ENCODE results near the gene KNDC1. TPM values are rescaled to one million over a fixed set of nuclear protein-coding genes. Genes with fewer than 3 reads are reported as not detected.

The KNDC1 gene
- total and polyA plus RNA-seq, 3 donors from 2014 or later: 4.2 to 19.8 (median 13.3) TPM

DNA sequence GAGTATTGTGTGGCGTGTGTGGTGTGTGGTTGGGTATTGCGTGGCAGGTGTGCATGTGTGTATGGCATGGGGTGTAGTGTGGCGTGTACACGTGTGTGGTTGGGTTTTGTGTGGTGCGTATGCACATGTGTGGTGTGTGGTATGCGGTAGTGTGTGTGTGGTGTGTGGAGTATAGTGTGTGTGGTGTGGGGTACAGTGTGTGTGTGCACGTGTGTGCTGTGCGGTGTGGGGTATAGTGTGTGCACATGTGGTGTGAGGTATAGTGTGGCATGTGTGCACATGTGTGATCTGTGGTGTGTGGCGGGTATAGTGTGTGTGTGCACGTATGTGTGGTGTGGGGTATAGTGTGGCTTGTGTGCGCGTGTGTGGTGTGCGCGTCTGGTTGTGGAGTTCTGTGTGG lies 49.1 kb downstream of the KNDC1 start:
- DNase-seq: no peak
- Histone ChIP-seq H3K27me3 (no peaks in the 10 kb centered on the region), H3K4me3 (no peak overlapping the region), H3K27ac (no peak overlapping the region), H3K9me3 (no peaks in the 10 kb centered on the region), H3K36me3 (ENCODE audit: low read depth, missing control alignments) (no peaks in the 10 kb centered on the region), H3K4me1 (no peaks in the 10 kb centered on the region)
- 94 to 97% methylated on average over 14 of the region's 14 CpGs for WGBS, 2 donors
- intact Hi-C loops (cut with DNase I; ENCODE audit: low total_unique reads): no loop called here
- TF ChIP-seq POLR2A (IDR thresholded peaks at IDR 0.05): no peak
- TF ChIP-seq, protein P1, sequence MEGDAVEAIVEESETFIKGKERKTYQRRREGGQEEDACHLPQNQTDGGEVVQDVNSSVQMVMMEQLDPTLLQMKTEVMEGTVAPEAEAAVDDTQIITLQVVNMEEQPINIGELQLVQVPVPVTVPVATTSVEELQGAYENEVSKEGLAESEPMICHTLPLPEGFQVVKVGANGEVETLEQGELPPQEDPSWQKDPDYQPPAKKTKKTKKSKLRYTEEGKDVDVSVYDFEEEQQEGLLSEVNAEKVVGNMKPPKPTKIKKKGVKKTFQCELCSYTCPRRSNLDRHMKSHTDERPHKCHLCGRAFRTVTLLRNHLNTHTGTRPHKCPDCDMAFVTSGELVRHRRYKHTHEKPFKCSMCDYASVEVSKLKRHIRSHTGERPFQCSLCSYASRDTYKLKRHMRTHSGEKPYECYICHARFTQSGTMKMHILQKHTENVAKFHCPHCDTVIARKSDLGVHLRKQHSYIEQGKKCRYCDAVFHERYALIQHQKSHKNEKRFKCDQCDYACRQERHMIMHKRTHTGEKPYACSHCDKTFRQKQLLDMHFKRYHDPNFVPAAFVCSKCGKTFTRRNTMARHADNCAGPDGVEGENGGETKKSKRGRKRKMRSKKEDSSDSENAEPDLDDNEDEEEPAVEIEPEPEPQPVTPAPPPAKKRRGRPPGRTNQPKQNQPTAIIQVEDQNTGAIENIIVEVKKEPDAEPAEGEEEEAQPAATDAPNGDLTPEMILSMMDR (IDR thresholded peaks at IDR 0.05): no peak

DNA sequence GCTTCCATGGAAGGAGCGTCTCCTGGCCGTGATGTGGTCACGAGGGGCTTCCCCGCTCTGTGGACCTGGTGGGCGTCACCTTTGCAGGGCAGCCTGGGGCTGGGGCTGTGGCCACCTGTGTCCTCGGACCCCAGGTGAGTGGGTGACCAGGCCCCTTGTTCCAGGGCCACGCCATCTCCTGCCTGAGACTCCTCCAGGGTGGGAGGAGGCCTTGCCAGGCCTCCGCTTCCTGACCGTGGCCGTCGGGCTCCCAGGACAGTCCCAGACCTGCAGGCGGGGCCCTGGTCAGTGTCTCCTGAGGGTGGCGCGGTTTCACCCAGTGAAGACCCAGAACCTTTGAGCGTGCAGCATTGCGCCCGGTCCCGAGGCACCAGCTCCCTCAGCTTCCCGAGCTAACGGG lies 49.6 kb downstream of the KNDC1 start:
- no peaks in the 10 kb centered on the region for H3K27me3 ChIP-seq
- no peak for DNase-seq
- 91 to 93% methylated on average over 11 to 20 of the region's 20 CpGs for WGBS, 2 donors

DNA sequence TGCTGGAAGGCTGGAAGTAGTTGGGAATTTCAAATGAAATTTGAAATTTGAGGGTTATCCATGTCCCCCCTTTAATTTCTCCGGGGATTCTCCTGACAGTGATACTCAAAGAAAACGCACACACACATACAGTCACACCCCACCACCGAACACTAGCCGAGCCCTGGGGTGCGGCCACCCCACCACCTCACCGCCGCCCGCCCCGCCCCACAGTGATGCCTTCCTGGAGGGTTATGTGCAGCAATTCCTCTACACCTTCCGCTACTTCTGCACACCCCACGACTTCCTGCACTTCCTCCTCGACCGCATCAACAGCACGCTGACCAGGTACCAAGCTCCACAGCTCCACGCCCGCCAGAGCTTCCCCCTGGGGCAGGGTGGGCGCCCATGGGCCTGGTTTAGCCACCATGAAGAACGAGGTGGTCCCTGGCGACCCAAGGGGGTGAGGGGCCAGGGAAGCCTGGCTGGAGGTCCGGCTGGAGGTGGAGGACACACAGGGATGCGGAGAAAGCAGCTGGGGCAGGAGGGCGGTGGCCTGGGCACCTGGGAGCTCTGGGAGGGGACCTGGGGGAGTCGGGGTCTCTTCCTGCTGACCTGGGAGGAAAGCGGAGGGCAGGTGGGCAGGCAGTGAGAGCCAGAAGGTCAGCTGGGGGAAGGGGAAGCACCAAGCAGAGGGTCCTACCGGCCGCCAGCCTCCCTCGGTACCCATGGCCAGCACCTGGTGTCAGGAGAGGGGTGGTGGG lies 50.5 kb downstream of the KNDC1 start:
- WGBS, 2 donors: 89% methylated on average over 24 to 27 of the region's 27 CpGs
- intact Hi-C loops (cut with DNase I; ENCODE audit: low total_unique reads): no loop called here
- Histone ChIP-seq H3K9me3 (no peaks in the 10 kb centered on the region), H3K4me3 (no peak overlapping the region), H3K27me3 (no peaks in the 10 kb centered on the region), H3K27ac (no peak overlapping the region), H3K36me3 (ENCODE audit: low read depth, missing control alignments) (no peaks in the 10 kb centered on the region), H3K4me1 (no peaks in the 10 kb centered on the region)
- DNase-seq: no peak
- TF ChIP-seq, protein P1 (IDR thresholded peaks at IDR 0.05): no peak

More for the DNA sequence above, 49.6 kb downstream of the KNDC1 start:
- TF ChIP-seq POLR2A (IDR thresholded peaks at IDR 0.05): no peak
- TF ChIP-seq, protein P1 (IDR thresholded peaks at IDR 0.05): no peak
- Histone ChIP-seq H3K4me3 (no peak overlapping the region), H3K27ac (no peak overlapping the region), H3K9me3 (no peaks in the 10 kb centered on the region), H3K36me3 (ENCODE audit: low read depth, missing control alignments) (no peaks in the 10 kb centered on the region), H3K4me1 (no peaks in the 10 kb centered on the region)
- intact Hi-C loops (cut with DNase I; ENCODE audit: low total_unique reads): no loop called here

DNA sequence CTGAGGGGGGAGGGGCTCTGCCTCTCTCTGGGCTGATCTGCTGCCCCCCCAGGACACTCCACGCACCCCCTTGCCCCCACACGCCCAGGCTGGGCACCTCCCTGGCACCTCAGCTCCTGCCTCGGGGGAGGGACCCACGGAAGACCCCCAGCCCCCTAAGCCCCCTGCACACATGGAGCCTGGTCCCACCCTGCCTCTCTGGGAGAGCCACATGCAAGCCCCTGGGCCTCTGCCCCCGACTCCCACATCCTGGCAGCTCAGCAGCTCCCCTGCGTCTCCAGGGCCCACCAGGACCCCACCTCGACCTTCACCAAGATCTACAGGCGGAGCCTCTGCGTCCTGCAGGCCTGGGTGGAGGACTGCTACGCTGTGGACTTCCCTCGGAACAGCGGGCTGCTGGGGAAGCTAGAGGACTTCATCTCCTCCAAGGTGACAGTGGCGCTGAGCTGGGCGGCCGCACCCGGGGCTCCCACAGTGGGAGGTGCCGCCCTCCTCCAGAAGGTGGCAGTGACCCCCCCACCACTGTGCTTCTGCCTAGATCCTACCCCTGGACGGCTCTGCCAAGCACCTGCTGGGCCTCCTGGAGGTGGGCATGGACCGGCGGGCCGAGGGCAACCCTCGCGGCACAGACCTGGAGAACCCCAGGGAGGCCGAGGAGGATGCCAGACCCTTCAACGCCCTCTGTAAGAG lies 51.3 kb downstream of the KNDC1 start:
- no peak for TF ChIP-seq POLR2A (IDR thresholded peaks at IDR 0.05)
- TF ChIP-seq, protein P1 (IDR thresholded peaks at IDR 0.05): no peak
- H3K4me3 ChIP-seq: no peak overlapping the region
- no peaks in the 10 kb centered on the region for H3K27me3 ChIP-seq
- H3K27ac ChIP-seq: no peak overlapping the region
- WGBS, 2 donors: 84% methylated on average over 25 of the region's 25 CpGs; no CpG with 5 or more reads in 1 of the 2 donors
- no peaks in the 10 kb centered on the region for H3K4me1 ChIP-seq
- intact Hi-C loops (cut with DNase I; ENCODE audit: low total_unique reads): no loop called here
- no peaks in the 10 kb centered on the region for H3K9me3 ChIP-seq
- no peaks in the 10 kb centered on the region for H3K36me3 ChIP-seq (ENCODE audit: low read depth, missing control alignments)
- DNase-seq: no peak
